ENCODE measurements around the gene CEPT1. TPM values are rescaled to one million over a fixed set of nuclear protein-coding genes. Genes with fewer than 3 reads are reported as not detected.

Gene CEPT1
- total and polyA plus RNA-seq, 2 donors (not counting 3 experiments of a cell fraction or from before 2014, with no cell fraction given), result 13.6 to 29.1 TPM

GRCh38 chr1:111133866-111134265, 6.2 kb upstream of the CEPT1 start:
- H3K4me3 ChIP-seq (replicated peaks in 1 of 3; ENCODE audit: insufficient read depth in 1 of 3, low read depth in 1 of 3, low read length in 3 of 3), result no peak overlapping the region
- H3K9ac ChIP-seq (replicated peaks; ENCODE audit: extremely low read depth, insufficient read depth, low read length), result no peak overlapping the region
- no peak overlapping the region for H3K27ac ChIP-seq (ENCODE audit: insufficient read depth, low read depth, low read length)
- DNase-seq (ENCODE audit: low read depth, low spot score), result no peak
- no TSS peak for BruUV-seq (replicated peaks)
- no peaks in the 10 kb centered on the region for H3K9me3 ChIP-seq (replicated peaks; ENCODE audit: control insufficient read depth, insufficient read depth, low read length)
- dilution Hi-C loops (cut with MboI; ENCODE audit: extremely low pct_ligation_motif_present, low sequenced_read_pairs), result no loop called here
- no peak overlapping the region for H2AFZ ChIP-seq (ENCODE audit: low read depth, low read length)
- H3K79me2 ChIP-seq (ENCODE audit: control insufficient read depth, insufficient read depth, low read length), result peaks cover 9% of the 10 kb centered on the region
- H3K36me3 ChIP-seq (ENCODE audit: control insufficient read depth in 2 of 2, extremely low read depth in 1 of 2, insufficient read depth in 2 of 2, low read length in 2 of 2), result peaks cover 0 to 2% of the 10 kb centered on the region in 2 experiments
- no peaks in the 10 kb centered on the region for H3K27me3 ChIP-seq (ENCODE audit: control insufficient read depth in 2 of 2, insufficient read depth in 2 of 2, low read length in 2 of 2)
- TF ChIP-seq MAX (IDR thresholded peaks at IDR 0.05; ENCODE audit: insufficient read depth, insufficient read length) (no peak), CTCF (IDR thresholded peaks at IDR 0.05; ENCODE audit: extremely low read depth in 1 of 2, insufficient read depth in 1 of 2, low read depth in 1 of 2, low read length in 2 of 2) (no peak), FOS (IDR thresholded peaks at IDR 0.05; ENCODE audit: borderline replicate concordance, insufficient read depth, low read length) (no peak), EZH2 (IDR thresholded peaks at IDR 0.05; ENCODE audit: borderline replicate concordance, low read depth, low read length, severe bottlenecking) (no peak), MYC (IDR thresholded peaks at IDR 0.05; ENCODE audit: low read depth, low read length) (no peak), POLR2AphosphoS5 (IDR thresholded peaks at IDR 0.05; ENCODE audit: insufficient read depth, low read depth, low read length) (no peak), GATA2 (IDR thresholded peaks at IDR 0.05; ENCODE audit: insufficient read depth, insufficient read length, low read depth, low read length) (no peak), JUN (IDR thresholded peaks at IDR 0.05; ENCODE audit: borderline replicate concordance, insufficient read depth, insufficient read length, low read depth) (no peak), POLR2A (IDR thresholded peaks at IDR 0.05; ENCODE audit: low read depth, low read length) (no peak)
- ChIA-PET POLR2A (no interaction called here), CTCF (no interaction called here)
- FAIRE-seq, result no peak
- intact Hi-C loops (cut with micrococcal nuclease), result no loop called here
- H4K20me1 ChIP-seq (replicated peaks; ENCODE audit: control insufficient read depth, extremely low read depth, insufficient read depth, low read length), result no peaks in the 10 kb centered on the region
- no peak overlapping the region for H3K4me2 ChIP-seq (ENCODE audit: insufficient read depth, low read length)
- peaks cover 3% of the 10 kb centered on the region for H3K4me1 ChIP-seq (ENCODE audit: control insufficient read depth, extremely low read depth, insufficient read depth, low read length)
- H3K9me1 ChIP-seq (replicated peaks; ENCODE audit: control insufficient read depth, extremely low read depth, insufficient read depth, low read length), result no peaks in the 10 kb centered on the region

Data from endothelial cell of umbilical vein (primary cell).